SJCRH30 (cell line): ENCODE results near the gene USP40. TPM values are rescaled to one million over a fixed set of nuclear protein-coding genes. Genes with fewer than 3 reads are reported as not detected.

Experiments
- DNase-seq, 2 experiments: peaks; one replicate each; pipeline ENCODE4 v3.0.0-alpha.2; 2015 to 2020
- H3K27ac ChIP-seq: fragments of 250-450 bp; sonication (Bioruptor Pico); 2 replicates; pipeline ENCODE4 v1.5.1; 2020; ENCODE audit warnings: mild to moderate bottlenecking, moderate library complexity
- H3K27me3 ChIP-seq: fragments of 250-450 bp; sonication (Bioruptor Pico); 2 replicates; pipeline ENCODE4 v1.5.1; 2020; ENCODE audit warnings: mild to moderate bottlenecking, moderate library complexity
- H3K36me3 ChIP-seq: fragments of 250-450 bp; sonication (Bioruptor Pico); 2 replicates; pipeline ENCODE4 v1.5.1; 2020; ENCODE audit warnings: mild to moderate bottlenecking, moderate library complexity
- H3K4me1 ChIP-seq: fragments of 250-450 bp; sonication (Bioruptor Pico); 2 replicates; pipeline ENCODE4 v1.5.1; 2020; ENCODE audit warnings: mild to moderate bottlenecking, moderate library complexity
- H3K4me3 ChIP-seq: fragments of 250-450 bp; sonication (Bioruptor Pico); 2 replicates; pipeline ENCODE4 v1.5.1; 2020; ENCODE audit warnings: mild to moderate bottlenecking, moderate library complexity
- H3K9me3 ChIP-seq: fragments of 250-450 bp; sonication (Bioruptor Pico); replicated peaks from 2 replicates; pipeline ENCODE4 v1.5.1; 2020; ENCODE audit warnings: mild to moderate bottlenecking, moderate library complexity
- total RNA-seq: library from RNA; depleted of rRNA; stranded (reverse); fragments of >200 nt; shearing (Covaris generic); gene quantifications from 2 replicates; pipeline ENCODE4 v1.2.3, GENCODE V29; 2014

Gene USP40
- total RNA-seq, 1 experiment from 2014 or later = 38.4 TPM

DNA sequence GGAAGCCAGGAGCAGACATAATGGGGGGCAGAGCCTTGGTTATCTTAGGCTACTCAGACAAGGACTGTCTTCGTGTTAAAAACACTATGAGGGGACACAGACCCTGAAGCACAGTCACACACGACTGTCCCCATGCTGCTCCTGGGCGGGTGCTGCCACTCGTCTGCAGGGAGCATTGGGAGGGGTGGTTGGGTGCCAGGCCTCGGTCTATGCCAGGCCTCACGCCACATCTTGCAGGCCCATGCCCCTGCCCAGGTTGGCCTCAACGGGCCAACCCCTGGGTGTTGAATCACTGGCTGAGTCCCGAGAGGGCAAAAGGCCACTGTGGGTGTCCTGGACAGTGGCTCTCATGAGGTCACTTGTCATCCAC, 97.9 kb downstream of the USP40 start:
- Histone ChIP-seq H3K27ac (no peak overlapping the region), H3K9me3 (no peaks in the 10 kb centered on the region), H3K27me3 (no peaks in the 10 kb centered on the region), H3K36me3 (peaks cover 41% of the 10 kb centered on the region), H3K4me3 (no peak overlapping the region), H3K4me1 (no peaks in the 10 kb centered on the region)
- DNase-seq = no peak

DNA sequence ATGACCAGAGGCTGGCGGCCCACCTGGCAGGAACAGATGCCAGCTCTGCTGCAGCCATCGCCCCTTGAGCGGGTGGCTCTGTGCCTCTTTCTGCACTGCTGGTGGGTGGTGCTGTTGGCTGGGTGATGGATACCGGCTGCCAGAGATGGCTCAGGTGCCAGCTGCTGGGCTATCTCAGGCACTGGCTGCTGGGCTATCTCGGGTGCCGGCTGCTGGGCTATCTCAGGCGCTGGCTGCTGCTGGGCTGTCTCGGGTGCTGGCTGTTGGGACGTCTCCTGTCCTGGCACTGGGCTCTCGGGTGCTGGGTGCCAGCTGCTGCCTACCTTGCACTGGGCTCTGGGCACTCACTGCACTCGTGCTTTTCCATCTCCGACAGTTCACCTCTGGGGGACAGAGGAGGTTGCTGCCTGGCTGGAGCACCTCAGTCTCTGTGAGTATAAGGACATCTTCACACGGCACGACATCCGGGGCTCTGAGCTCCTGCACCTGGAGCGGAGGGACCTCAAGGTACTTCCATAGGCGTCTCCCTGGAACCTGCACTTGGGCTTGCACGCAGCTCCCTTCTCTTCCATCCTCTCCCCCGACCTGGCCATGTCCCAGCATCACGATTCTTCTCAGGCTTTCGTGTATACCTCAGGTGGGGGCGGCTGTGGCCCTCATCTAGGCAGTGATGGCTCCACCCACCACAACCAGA, 98.4 kb downstream of the USP40 start:
- Histone ChIP-seq H3K27me3 (no peaks in the 10 kb centered on the region), H3K4me1 (no peaks in the 10 kb centered on the region), H3K36me3 (peaks cover 43% of the 10 kb centered on the region), H3K4me3 (no peak overlapping the region), H3K9me3 (no peaks in the 10 kb centered on the region), H3K27ac (no peak overlapping the region)
- no peak for DNase-seq

DNA sequence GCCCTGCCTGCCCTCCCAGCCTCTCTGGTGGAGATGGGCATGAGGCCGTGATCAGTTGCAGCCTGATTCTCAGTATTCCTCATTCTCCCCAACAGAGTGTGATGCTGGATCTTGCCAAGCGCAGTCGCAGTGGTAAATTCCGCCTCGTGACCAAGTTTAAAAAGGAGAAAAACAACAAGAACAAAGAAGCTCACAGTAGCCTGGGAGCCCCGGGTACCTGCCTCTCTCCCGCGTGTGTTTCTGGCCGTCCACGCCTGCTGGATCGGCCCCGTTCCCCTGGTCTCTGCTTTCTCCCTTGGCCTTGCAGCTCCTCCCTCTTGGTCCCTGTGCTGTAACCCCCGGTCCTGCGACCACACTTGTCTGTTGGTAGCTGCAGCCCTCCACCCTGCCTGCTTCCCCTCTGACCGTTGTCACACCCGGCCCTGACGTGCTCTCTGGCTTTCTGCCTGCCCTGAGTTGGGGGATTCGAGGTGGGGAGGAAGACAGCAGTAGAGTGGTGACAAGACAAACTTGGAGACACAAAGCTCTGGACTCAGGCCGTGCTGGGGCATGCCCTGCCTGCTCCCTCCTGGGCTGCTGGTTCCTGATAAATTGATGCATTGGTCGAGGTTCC, 99.5 kb downstream of the USP40 start:
- DNase-seq = no peak
- H3K4me1 ChIP-seq = no peaks in the 10 kb centered on the region
- no peak overlapping the region for H3K27ac ChIP-seq
- H3K27me3 ChIP-seq = no peaks in the 10 kb centered on the region
- H3K9me3 ChIP-seq = no peaks in the 10 kb centered on the region
- peaks cover 42% of the 10 kb centered on the region for H3K36me3 ChIP-seq
- no peak overlapping the region for H3K4me3 ChIP-seq

DNA sequence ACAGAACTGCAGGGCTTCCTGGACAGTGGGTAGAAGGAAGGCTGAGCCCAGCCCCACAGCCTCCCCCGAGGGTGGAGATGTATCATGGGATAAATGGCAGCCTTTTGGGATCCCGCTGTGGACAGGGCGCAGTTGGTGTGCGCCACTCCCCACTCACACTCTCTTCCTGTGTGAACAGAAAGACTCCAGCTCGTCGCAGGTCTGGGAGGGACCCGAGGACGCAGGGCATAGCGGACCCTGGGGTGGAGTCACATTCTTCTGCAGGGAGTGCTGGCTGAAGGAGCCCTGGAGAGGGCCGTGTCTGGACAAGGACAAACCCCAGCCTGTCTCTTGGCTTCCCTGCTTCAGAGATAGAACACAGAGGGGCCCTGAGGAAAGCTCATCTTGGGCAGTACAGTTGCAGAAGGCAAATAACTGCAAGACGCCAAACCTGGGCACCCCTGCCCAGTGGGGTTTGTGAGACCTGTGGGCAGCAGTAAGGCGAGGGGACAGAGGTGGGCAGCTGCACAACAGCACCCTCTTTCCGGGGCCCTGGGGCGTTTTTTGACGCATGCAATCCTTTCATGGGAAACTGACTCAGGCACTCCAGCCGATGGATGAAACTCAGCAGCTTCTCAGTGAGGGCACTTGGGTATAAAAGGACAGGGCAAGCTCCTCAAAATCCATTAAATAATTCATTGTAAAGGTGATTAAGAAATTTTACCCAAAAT, 101.9 kb downstream of the USP40 start:
- H3K9me3 ChIP-seq = no peaks in the 10 kb centered on the region
- no peak overlapping the region for H3K27ac ChIP-seq
- no peaks in the 10 kb centered on the region for H3K27me3 ChIP-seq
- H3K4me3 ChIP-seq = no peak overlapping the region
- H3K4me1 ChIP-seq = peaks cover 14% of the 10 kb centered on the region; the same call in 1 of the 2 replicates
- H3K36me3 ChIP-seq = peaks cover 51% of the 10 kb centered on the region
- DNase-seq = no peak

DNA sequence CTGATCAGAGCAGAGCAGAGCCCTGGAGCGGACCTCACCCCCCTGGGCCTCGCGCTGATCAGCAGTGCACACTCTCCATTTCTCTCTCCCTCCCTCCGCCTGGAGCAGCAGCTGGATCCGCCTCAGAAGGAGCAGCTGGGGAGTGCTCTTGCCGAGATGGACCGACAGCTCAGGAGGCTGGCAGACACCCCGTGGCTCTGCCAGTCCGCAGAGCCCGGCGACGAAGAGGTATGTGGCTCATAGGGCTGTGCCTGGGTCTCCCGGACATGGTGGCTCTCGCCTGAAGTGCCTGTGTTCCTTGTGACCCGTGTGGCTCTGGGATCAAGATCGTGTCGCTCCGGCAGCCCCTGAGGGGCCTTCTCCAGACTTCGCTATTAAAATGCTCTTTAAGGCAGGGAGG, 102.5 kb downstream of the USP40 start:
- H3K36me3 ChIP-seq = peaks cover 53% of the 10 kb centered on the region
- no peak for DNase-seq

DNA sequence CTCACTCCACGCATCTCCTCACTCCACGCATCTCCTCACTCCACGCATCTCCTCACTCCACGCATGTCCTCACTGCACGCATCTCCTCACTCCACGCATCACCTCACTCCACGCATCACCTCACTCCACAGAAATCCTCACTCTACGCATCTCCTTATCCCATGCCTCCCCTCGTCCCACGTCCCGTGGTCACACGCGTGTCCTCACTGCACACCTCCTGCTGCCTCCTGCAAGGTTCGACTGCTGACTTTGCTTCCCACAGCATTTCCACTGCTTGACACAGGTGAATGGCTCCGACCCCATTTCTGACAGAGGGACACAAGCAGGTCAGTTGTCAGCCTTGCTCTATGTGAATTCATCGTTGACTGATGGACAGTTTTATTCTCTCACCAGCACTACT, 103.0 kb downstream of the USP40 start:
- no peak for DNase-seq
- Histone ChIP-seq H3K4me3 (no peak overlapping the region), H3K36me3 (peaks cover 51% of the 10 kb centered on the region)

More for the DNA sequence above, 102.5 kb downstream of the USP40 start:
- Histone ChIP-seq H3K27ac (no peak overlapping the region), H3K27me3 (no peaks in the 10 kb centered on the region), H3K4me3 (no peak overlapping the region), H3K9me3 (no peaks in the 10 kb centered on the region), H3K4me1 (peaks cover 14% of the 10 kb centered on the region; the same call in 1 of the 2 replicates)

DNA sequence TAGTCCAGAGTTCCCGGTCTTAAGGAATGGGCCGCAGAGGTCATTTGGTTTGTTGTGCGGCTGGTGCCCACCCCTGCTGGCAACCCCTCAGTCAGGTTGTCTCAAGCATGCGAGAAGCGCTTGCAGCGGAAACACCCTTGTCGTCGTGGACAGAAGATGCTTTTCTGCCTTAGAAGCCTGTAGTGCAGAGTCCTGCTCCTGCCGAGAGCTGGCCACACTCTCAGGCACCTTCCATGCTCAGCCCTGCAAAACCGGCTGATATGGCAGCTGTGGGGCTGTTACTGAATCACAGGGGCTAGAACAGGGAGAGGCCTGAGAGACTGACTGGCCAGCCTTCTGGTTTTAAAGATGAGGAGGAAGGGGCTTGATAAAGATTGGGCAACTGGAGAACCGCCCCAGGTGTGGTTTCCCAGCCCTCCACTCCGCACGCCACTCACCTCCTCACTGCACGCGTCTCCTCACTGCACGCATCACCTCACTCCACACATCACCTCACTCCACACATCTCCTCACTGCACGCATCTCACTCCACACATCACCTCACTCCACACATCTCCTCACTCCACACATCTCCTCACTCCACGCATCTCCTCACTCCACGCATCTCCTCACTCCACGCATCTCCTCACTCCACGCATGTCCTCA, 103.6 kb downstream of the USP40 start:
- Histone ChIP-seq H3K9me3 (no peaks in the 10 kb centered on the region), H3K36me3 (peaks cover 48% of the 10 kb centered on the region)

More for the DNA sequence above, 103.0 kb downstream of the USP40 start:
- Histone ChIP-seq H3K27me3 (no peaks in the 10 kb centered on the region), H3K27ac (no peak overlapping the region), H3K9me3 (no peaks in the 10 kb centered on the region), H3K4me1 (peaks cover 14% of the 10 kb centered on the region; the same call in 1 of the 2 replicates)

DNA sequence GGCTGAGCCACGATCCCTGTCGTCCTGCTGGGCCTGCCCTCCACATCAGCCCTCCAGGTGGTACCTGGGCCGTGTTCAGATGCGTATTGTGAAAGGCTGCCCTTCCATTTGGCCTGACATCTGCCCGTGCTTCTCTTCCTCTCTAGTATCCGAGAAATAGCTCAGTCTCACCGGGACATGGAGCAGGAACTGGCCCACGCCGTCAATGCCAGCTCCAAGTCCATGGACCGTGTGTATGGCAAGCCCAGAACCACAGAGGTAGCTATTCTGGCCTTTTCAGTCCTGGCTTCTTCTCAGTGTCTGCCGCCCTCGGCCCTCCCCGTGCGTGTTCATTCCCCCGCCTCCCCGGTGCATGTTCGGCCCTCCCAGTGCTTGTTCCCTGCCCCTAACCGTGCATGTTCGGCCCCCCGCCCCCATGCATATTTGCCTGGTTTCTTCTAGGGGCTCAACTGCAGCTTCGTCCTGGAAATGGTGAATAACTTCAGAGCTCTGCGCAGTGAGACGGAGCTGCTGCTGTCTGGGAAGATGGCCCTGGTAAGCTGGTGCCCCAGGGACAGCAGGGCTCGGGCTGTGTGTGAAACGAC, 104.3 kb downstream of the USP40 start:
- Histone ChIP-seq H3K4me1 (peaks cover 14% of the 10 kb centered on the region; the same call in 1 of the 2 replicates), H3K9me3 (no peaks in the 10 kb centered on the region), H3K27ac (no peak overlapping the region; the same call in 1 of the 2 replicates), H3K36me3 (peaks cover 42% of the 10 kb centered on the region), H3K27me3 (no peaks in the 10 kb centered on the region), H3K4me3 (no peak overlapping the region)
- DNase-seq = no peak

More for the DNA sequence above, 103.6 kb downstream of the USP40 start:
- no peak for DNase-seq
- H3K4me3 ChIP-seq = no peak overlapping the region
- H3K27ac ChIP-seq = no peak overlapping the region
- no peaks in the 10 kb centered on the region for H3K27me3 ChIP-seq
- peaks cover 14% of the 10 kb centered on the region; the same call in 1 of the 2 replicates for H3K4me1 ChIP-seq

DNA sequence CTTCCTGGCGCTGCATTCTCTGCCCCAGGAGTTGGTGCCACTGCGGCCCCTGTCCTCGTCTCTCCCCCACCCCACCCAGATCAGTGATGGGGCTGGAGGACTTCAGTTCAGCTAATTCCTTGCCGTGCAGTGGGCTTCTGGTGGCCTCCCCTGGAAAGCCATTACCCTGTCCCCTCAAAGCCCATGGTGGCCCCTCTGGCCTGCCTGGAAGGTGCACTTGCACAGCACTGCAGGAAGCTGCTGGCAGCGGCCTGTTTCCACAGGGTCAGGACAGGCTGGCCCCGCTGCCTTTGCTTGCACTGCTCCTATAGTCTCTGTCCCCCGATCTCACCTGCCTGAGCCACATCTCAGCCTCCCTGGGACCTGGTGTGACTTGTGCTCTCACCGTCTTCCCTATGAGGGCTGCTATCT, 105.1 kb downstream of the USP40 start:
- Histone ChIP-seq H3K9me3 (no peaks in the 10 kb centered on the region), H3K4me1 (peaks cover 14% of the 10 kb centered on the region; the same call in 1 of the 2 replicates), H3K4me3 (no peak overlapping the region), H3K27ac (peak overlapping the region; percentile 73), H3K27me3 (no peaks in the 10 kb centered on the region), H3K36me3 (peaks cover 48% of the 10 kb centered on the region)
- DNase-seq = no peak

DNA sequence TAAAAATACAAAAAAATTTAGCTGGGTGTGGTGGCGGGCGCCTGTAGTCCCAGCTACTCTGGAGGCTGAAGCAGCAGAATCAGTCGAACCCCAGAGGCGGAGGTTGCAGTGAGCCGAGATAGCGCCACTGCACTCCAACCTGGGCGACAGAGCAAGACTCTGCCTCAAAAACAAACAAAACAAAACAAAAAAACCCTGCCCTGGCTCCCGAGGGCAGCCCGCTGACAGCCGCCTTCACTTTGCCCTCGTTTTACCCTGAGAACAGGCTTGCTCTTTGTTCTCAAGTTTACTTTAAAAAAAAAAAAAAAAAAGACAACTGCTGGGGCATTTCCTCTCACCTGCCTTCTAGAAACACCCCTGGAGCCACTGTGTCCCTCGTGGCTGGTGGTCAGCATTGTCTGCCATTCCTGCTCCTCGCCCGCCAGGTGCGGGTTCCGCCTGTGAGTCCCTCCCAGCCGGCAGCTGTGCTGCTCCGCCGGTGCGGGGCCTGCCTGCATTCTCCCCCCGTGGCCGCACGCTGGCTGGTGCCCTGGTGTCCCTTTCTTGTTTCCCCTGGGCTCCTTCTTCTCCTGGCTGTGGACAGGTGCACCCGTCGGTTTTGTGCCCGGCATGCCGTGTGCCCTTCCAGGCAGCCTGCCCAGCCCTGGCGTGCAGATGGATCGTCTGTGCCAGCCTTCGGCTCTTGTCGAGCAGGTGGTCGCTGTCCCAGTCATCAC, 105.7 kb downstream of the USP40 start:
- no peaks in the 10 kb centered on the region for H3K27me3 ChIP-seq
- H3K4me1 ChIP-seq = peaks cover 14% of the 10 kb centered on the region; the same call in 1 of the 2 replicates
- peak overlapping the region; percentile 73 for H3K27ac ChIP-seq
- H3K9me3 ChIP-seq = no peaks in the 10 kb centered on the region
- peaks cover 51% of the 10 kb centered on the region for H3K36me3 ChIP-seq
- peak; percentile 75 to 83 for DNase-seq
- no peak overlapping the region for H3K4me3 ChIP-seq

DNA sequence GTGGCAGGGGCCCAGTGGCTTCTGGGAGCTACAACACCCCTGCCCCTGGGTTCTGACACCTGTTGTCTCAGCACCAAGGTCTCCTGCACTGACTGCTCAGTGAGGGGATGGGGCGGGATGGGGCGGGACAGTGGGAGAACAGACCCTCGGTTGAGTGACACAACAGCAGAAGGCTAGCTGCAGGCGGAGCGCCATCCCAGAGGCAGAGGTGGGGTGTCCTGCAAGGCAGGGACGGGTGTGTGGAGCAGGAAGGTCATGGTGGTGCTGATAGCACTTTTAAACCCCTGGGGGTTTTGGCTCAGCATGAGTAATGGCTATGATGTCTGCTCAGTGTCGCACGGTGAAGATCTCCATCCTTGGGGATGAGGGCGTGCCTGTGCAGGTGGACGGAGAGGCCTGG, 107.2 kb downstream of the USP40 start:
- Histone ChIP-seq H3K27me3 (no peaks in the 10 kb centered on the region), H3K9me3 (no peaks in the 10 kb centered on the region), H3K4me1 (peaks cover 14% of the 10 kb centered on the region; the same call in 1 of the 2 replicates), H3K27ac (no peak overlapping the region), H3K36me3 (peaks cover 51% of the 10 kb centered on the region), H3K4me3 (no peak overlapping the region)
- DNase-seq = no peak

DNA sequence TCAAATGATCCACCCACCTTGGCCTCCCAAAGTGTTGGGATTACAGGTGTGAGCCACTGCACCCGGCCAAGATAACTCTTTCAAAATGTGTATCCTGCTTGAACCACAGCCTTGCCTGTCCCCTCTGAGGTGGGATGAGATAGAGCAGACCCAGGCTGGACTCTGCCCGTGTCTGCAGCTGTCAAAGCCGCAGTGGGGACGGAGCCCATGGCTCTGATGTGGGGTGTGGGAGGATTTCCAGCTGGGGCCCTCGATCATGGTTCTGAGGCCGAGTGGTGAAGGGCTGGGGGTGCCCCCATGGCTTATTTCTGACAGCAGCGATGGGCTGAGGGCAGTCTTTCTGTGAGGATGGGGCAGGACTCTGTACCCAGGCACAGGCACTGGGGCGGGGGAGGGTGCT, 107.8 kb downstream of the USP40 start:
- no peak for DNase-seq
- Histone ChIP-seq H3K36me3 (peaks cover 51% of the 10 kb centered on the region), H3K4me3 (no peak overlapping the region), H3K27ac (no peak overlapping the region), H3K4me1 (peaks cover 14% of the 10 kb centered on the region; the same call in 1 of the 2 replicates), H3K27me3 (no peaks in the 10 kb centered on the region), H3K9me3 (no peaks in the 10 kb centered on the region)

DNA sequence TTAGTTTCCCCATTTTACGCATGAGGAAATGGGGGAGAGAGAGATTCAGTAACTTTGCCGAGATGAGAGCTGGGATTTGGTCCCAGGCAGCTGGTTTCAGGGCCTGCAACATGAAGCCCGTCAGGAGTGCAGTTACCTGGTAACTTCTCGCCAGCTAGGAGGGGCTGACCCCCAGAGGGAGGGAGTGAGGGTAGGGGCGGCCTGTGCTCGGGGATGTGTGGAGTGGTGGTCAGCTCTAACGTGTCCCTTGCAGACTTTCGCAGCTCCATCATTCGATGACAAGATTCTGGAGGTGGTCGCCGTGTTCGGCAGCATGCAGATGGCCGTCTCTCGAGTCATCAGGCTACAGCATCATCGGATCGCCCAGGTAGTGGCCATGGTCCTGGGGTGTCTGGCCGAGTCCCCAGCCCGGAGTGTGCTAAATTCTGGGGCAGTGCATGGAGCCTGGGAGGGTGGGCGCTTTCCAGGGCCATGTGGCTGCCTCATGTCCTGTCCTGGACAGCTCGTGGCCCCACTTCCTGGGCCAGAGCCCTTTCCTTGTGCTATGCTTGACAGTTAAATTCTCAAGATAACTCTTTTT, 108.5 kb downstream of the USP40 start:
- Histone ChIP-seq H3K9me3 (no peaks in the 10 kb centered on the region), H3K27ac (no peak overlapping the region), H3K4me1 (peaks cover 14% of the 10 kb centered on the region; the same call in 1 of the 2 replicates), H3K27me3 (no peaks in the 10 kb centered on the region), H3K36me3 (peaks cover 48% of the 10 kb centered on the region), H3K4me3 (no peak overlapping the region)
- no peak for DNase-seq
